Muscle layer of colon (tissue), 2 donors: Measurements from ENCODE around the gene HAO2.
"Not testable (repeated sequence)": the region's sequence is repeated elsewhere in the genome, so short reads cannot be mapped to it uniquely, and the experiment has no call there.

ENCODE experiments used
- H3K27ac ChIP-seq: one replicate; pipeline ENCODE4 v1.7.0; 2013; ENCODE audit warnings: low read depth, mild to moderate bottlenecking, low read length, moderate library complexity
- H3K27me3 ChIP-seq, 2 donors: one replicate each; pipeline ENCODE4 v1.7.0; 2013; ENCODE audit warnings: low read length in 2 of 2, mild to moderate bottlenecking in 2 of 2; ENCODE audit not compliant: insufficient read depth in 2 of 2, control insufficient read depth in 1 of 2
- H3K36me3 ChIP-seq: one replicate; pipeline ENCODE4 v1.7.0; 2013; ENCODE audit warnings: mild to moderate bottlenecking, low read length; ENCODE audit not compliant: insufficient read depth
- H3K4me1 ChIP-seq: one replicate; pipeline ENCODE4 v1.7.0; 2013; ENCODE audit warnings: mild to moderate bottlenecking, low read length; ENCODE audit not compliant: insufficient read depth
- H3K4me3 ChIP-seq, 2 donors: one replicate each; pipeline ENCODE4 v1.7.0; 2013; ENCODE audit warnings: low read length in 2 of 2, low read depth in 1 of 2, mild to moderate bottlenecking in 1 of 2, moderate library complexity in 1 of 2
- H3K9ac ChIP-seq: one replicate; pipeline ENCODE4 v1.7.0; 2013; ENCODE audit warnings: low read length
- H3K9me3 ChIP-seq: one replicate; pipeline ENCODE4 v1.7.0; 2013; ENCODE audit warnings: mild to moderate bottlenecking, low read length
- donor health status: abdominal sarcoma.
- donor health status: Adenocarcinoma of cecum.

The HAO2 gene

GRCh38 chr1:119348941-119349340 lies 19.6 kb upstream of the HAO2 start:
- H3K36me3 ChIP-seq, result no peaks in the 10 kb centered on the region
- no peaks in the 10 kb centered on the region for H3K4me1 ChIP-seq
- H3K4me3 ChIP-seq, result no peak overlapping the region
- H3K9ac ChIP-seq, result no peak overlapping the region
- no peaks in the 10 kb centered on the region for H3K27me3 ChIP-seq
- H3K27ac ChIP-seq, result no peak overlapping the region
- H3K9me3 ChIP-seq, result no peaks in the 10 kb centered on the region

GRCh38 chr1:119350866-119351265 lies 17.7 kb upstream of the HAO2 start:
- not testable (repeated sequence) for H3K27ac ChIP-seq, H3K9me3 ChIP-seq, H3K36me3 ChIP-seq, H3K27me3 ChIP-seq, H3K4me3 ChIP-seq, H3K9ac ChIP-seq, H3K4me1 ChIP-seq

GRCh38 chr1:119351997-119352396 lies 16.6 kb upstream of the HAO2 start:
- Histone ChIP-seq H3K4me1 (no peaks in the 10 kb centered on the region), H3K9me3 (no peaks in the 10 kb centered on the region), H3K27me3 (no peaks in the 10 kb centered on the region), H3K27ac (no peak overlapping the region), H3K36me3 (no peaks in the 10 kb centered on the region), H3K4me3 (no peak overlapping the region), H3K9ac (no peak overlapping the region)

- H3K4me1 ChIP-seq, result no peaks in the 10 kb centered on the region
- no peaks in the 10 kb centered on the region for H3K36me3 ChIP-seq
- no peak overlapping the region for H3K4me3 ChIP-seq
- no peak overlapping the region for H3K27ac ChIP-seq
- no peak overlapping the region for H3K9ac ChIP-seq
- no peaks in the 10 kb centered on the region for H3K27me3 ChIP-seq
- no peaks in the 10 kb centered on the region for H3K9me3 ChIP-seq
Measured at GRCh38 chr1:119353836-119354235, 14.7 kb upstream of the HAO2 start.

- Histone ChIP-seq H3K36me3 (no peaks in the 10 kb centered on the region), H3K27ac (no peak overlapping the region)
Measured at GRCh38 chr1:119358636-119359035, 9.9 kb upstream of the HAO2 start.

GRCh38 chr1:119359730-119360129 lies 8.9 kb upstream of the HAO2 start:
- Histone ChIP-seq H3K9me3 (no peaks in the 10 kb centered on the region), H3K9ac (no peak overlapping the region), H3K36me3 (no peaks in the 10 kb centered on the region), H3K27me3 (no peaks in the 10 kb centered on the region), H3K4me1 (no peaks in the 10 kb centered on the region), H3K4me3 (no peak overlapping the region), H3K27ac (no peak overlapping the region)

More at GRCh38 chr1:119358636-119359035, 9.9 kb upstream of the HAO2 start:
- H3K9me3 ChIP-seq, result no peaks in the 10 kb centered on the region
- H3K4me3 ChIP-seq, result no peak overlapping the region
- no peaks in the 10 kb centered on the region for H3K27me3 ChIP-seq
- no peak overlapping the region for H3K9ac ChIP-seq
- H3K4me1 ChIP-seq, result no peaks in the 10 kb centered on the region

GRCh38 chr1:119361205-119361604 lies 7.4 kb upstream of the HAO2 start:
- H3K9me3 ChIP-seq, result no peaks in the 10 kb centered on the region
- no peak overlapping the region for H3K27ac ChIP-seq
- no peak overlapping the region for H3K4me3 ChIP-seq
- H3K36me3 ChIP-seq, result no peaks in the 10 kb centered on the region
- H3K9ac ChIP-seq, result no peak overlapping the region
- no peaks in the 10 kb centered on the region for H3K4me1 ChIP-seq
- no peaks in the 10 kb centered on the region for H3K27me3 ChIP-seq

- H3K36me3 ChIP-seq, result no peaks in the 10 kb centered on the region
- no peaks in the 10 kb centered on the region for H3K4me1 ChIP-seq
- no peaks in the 10 kb centered on the region for H3K9me3 ChIP-seq
- no peaks in the 10 kb centered on the region for H3K27me3 ChIP-seq
- no peak overlapping the region for H3K27ac ChIP-seq
- H3K9ac ChIP-seq, result no peak overlapping the region
- no peak overlapping the region for H3K4me3 ChIP-seq
Measured at GRCh38 chr1:119361620-119362344, 6.8 kb upstream of the HAO2 start.

- H3K4me1 ChIP-seq, result no peaks in the 10 kb centered on the region
- no peaks in the 10 kb centered on the region for H3K36me3 ChIP-seq
- no peaks in the 10 kb centered on the region for H3K27me3 ChIP-seq
- no peak overlapping the region for H3K4me3 ChIP-seq
- H3K9me3 ChIP-seq, result no peaks in the 10 kb centered on the region
- no peak overlapping the region for H3K27ac ChIP-seq
- H3K9ac ChIP-seq, result no peak overlapping the region
Measured at GRCh38 chr1:119363162-119363561, 5.4 kb upstream of the HAO2 start.

GRCh38 chr1:119364640-119365039 lies 3.9 kb upstream of the HAO2 start:
- H3K4me3 ChIP-seq, result no peak overlapping the region

GRCh38 chr1:119366424-119366823 lies 2.2 kb upstream of the HAO2 start:
- Histone ChIP-seq H3K9ac (no peak overlapping the region), H3K27ac (no peak overlapping the region), H3K9me3 (no peaks in the 10 kb centered on the region), H3K36me3 (no peaks in the 10 kb centered on the region), H3K27me3 (no peaks in the 10 kb centered on the region), H3K4me3 (no peak overlapping the region), H3K4me1 (no peaks in the 10 kb centered on the region)

More at GRCh38 chr1:119364640-119365039, 3.9 kb upstream of the HAO2 start:
- no peaks in the 10 kb centered on the region for H3K27me3 ChIP-seq
- no peak overlapping the region for H3K9ac ChIP-seq
- H3K9me3 ChIP-seq, result no peaks in the 10 kb centered on the region
- H3K4me1 ChIP-seq, result no peaks in the 10 kb centered on the region
- H3K27ac ChIP-seq, result no peak overlapping the region
- no peaks in the 10 kb centered on the region for H3K36me3 ChIP-seq

GRCh38 chr1:119367432-119368124 lies 1.0 kb upstream of the HAO2 start:
- no peaks in the 10 kb centered on the region for H3K9me3 ChIP-seq
- H3K9ac ChIP-seq, result no peak overlapping the region
- H3K4me3 ChIP-seq, result no peak overlapping the region
- H3K27ac ChIP-seq, result no peak overlapping the region
- no peaks in the 10 kb centered on the region for H3K36me3 ChIP-seq
- H3K27me3 ChIP-seq, result no peaks in the 10 kb centered on the region
- H3K4me1 ChIP-seq, result no peaks in the 10 kb centered on the region
